Measurements from ENCODE around the gene PRKCB.

Gene PRKCB

DNA sequence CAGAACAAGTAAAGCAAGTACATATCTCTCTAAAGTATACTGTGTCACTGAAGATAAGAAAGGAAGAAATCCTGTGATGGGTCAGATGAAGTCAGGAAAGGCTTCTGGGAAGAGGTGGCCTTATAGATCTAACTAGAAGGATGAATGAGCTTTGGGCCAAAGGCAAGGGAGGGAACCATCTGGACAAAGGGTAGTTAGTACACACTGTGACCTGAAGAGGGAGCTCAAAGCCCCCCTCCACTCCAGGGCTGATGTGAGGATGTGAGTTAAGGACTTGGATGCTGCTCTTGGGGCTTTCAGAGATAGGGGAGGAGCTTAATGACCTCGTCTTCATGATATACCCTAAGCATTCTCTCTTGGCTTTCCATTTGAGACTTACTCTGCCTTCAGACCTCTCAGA, 235.1 kb downstream of the PRKCB start:
- TF ChIP-seq, protein P1, sequence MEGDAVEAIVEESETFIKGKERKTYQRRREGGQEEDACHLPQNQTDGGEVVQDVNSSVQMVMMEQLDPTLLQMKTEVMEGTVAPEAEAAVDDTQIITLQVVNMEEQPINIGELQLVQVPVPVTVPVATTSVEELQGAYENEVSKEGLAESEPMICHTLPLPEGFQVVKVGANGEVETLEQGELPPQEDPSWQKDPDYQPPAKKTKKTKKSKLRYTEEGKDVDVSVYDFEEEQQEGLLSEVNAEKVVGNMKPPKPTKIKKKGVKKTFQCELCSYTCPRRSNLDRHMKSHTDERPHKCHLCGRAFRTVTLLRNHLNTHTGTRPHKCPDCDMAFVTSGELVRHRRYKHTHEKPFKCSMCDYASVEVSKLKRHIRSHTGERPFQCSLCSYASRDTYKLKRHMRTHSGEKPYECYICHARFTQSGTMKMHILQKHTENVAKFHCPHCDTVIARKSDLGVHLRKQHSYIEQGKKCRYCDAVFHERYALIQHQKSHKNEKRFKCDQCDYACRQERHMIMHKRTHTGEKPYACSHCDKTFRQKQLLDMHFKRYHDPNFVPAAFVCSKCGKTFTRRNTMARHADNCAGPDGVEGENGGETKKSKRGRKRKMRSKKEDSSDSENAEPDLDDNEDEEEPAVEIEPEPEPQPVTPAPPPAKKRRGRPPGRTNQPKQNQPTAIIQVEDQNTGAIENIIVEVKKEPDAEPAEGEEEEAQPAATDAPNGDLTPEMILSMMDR (IDR thresholded peaks at IDR 0.05; ENCODE audit: insufficient read depth, low read depth, low read length, missing control alignments) = peak; percentile 68
- peak; percentile 73 for DNase-seq (ENCODE audit: low read depth)
- H3K4me3 ChIP-seq (ENCODE audit: low read depth, low read length) = no peak overlapping the region

DNA sequence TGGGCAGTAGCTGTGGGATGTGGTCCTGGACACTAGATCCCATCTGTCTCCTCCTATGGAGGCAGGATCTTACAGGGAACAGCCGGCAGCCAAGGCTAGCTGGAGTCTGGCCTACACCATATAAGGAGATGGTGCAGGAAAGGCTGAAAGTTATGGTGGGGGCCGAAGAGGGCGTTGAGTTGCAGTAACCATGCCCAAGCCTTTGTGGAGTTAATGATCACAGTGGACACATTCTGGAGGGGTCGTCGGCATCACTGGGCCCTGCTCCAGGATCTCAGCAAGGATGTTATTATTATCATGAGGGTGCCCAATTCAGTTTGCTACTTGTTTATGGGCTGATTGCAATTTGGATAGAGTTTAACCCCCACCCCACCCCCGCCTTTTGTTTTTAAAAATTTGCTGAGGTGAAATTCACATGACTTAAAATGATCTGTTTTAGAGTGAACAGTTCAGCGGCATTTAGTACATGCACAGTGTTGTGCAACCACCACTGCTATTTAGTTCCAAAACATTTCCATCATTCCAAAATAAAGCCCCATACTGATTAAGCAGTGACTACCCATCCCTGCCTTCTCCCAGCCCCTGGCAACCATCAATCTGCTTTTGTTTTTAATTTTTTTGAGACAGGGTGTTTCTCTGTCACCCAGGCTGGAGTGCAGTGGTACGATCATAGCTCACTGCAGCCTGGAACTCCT, 236.0 kb downstream of the PRKCB start:
- no peak for DNase-seq (ENCODE audit: low read depth)
- no peak overlapping the region for H3K4me3 ChIP-seq (ENCODE audit: low read depth, low read length)
- TF ChIP-seq, protein P1 (IDR thresholded peaks at IDR 0.05; ENCODE audit: insufficient read depth, low read depth, low read length, missing control alignments) = no peak

DNA sequence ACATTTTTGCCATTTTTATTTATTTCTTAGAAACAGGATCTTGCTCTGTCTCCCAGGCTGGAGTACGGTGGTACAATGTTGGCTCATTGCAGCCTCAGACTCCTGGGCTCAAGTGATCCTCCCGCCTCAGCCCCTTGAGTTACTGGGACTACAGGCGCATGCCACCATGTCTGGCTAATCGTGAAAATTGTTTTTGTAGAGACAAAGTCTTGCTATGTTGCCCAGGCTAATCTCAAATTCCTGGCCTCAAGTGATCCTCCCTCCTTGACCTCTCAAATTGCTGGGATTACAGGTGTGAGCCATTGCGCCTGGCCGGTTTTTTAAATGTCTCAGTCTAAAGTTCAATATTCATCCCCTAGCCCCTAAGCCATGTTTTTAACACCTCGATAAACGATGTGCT, 237.5 kb downstream of the PRKCB start:
- DNase-seq (ENCODE audit: low read depth) = no peak
- TF ChIP-seq, protein P1 (IDR thresholded peaks at IDR 0.05; ENCODE audit: insufficient read depth, low read depth, low read length, missing control alignments) = no peak
- H3K4me3 ChIP-seq (ENCODE audit: low read depth, low read length) = no peak overlapping the region

DNA sequence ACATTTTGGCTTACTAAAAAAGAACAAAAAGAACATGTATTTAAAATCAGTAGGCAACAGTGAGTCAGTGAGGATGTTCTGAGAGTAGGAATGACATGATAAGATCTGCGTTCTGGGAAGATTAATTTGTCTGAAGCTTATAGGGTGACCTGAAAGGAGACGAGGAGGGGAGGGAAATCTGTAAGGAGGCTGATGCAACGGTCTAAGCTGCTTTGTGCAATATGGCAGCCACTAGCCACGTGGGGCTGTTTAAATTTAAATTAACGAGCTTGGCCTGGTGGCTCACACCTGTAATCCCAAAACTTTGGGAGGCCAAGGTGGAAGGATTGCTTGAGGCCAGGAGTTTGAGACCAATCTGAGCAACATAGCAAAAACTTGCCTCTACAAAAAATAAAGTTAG, 238.8 kb downstream of the PRKCB start:
- DNase-seq (ENCODE audit: low read depth) = no peak
- no peak overlapping the region for H3K4me3 ChIP-seq (ENCODE audit: low read depth, low read length)
- TF ChIP-seq, protein P1 (IDR thresholded peaks at IDR 0.05; ENCODE audit: insufficient read depth, low read depth, low read length, missing control alignments) = no peak

DNA sequence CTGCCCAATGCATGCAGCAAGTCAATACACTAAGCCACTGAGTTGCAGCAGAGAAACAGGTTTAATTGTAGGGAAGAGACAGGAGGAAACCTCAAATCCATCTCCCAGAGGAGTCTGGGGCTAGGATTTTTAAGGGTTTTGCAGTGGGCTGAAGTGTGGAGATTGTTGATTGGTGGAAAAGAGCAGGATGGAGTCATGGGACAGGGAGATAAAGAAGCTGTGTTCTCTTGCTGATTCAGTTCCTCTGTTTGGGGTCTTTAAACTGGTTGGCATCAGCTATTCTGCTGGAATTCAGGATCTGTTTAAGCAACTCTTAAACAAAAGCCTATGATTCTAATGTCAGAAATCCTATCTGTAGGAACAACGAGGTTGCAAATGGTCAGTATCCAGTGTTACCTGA, 239.5 kb downstream of the PRKCB start:
- TF ChIP-seq, protein P1 (IDR thresholded peaks at IDR 0.05; ENCODE audit: insufficient read depth, low read depth, low read length, missing control alignments) = no peak
- no peak overlapping the region for H3K4me3 ChIP-seq (ENCODE audit: low read depth, low read length)
- DNase-seq (ENCODE audit: low read depth) = no peak

DNA sequence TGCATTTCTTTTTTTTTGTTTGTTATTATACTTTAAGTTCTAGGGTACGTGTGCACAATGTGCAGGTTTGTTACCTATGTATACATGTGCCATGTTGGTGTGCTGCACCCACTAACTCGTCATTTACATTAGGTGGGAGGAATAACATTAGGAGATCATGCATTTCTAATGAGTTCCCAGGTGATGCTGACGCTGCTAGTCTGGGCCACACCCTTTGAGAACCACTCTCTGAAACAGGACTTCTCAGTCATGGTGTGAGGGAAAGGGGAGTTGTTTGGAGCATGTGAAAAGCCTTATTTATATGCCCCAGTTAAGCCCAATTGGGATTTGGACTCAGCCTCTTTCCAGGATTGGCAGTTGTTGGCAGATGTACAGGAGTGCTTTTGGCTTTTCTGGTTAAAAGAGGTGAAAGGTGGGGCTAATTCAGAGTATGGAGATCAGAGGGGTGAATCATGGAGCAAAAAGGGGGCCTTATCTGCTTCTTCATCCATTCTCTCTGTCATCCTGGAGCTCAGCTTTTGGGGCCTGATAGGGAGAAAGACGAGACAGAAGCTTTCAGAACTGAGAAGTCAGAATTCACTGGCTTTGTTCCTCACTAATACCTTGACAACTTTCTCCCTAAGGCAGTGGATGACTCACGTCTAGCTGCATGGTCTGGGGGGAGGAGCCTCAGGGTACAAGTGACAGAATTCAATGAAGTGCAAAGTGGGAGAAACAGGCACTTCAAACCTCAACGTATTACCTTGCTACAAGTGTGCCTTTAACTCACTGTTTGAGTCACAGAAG, 240.3 kb downstream of the PRKCB start:
- peak; percentile 34 for DNase-seq (ENCODE audit: low read depth)
- no peak overlapping the region for H3K4me3 ChIP-seq (ENCODE audit: low read depth, low read length)
- TF ChIP-seq, protein P1 (IDR thresholded peaks at IDR 0.05; ENCODE audit: insufficient read depth, low read depth, low read length, missing control alignments) = no peak
